Activated effector memory CD4-positive, alpha-beta T cell treated with Interleukin-2 at 50 U/mL for 16 hours (primary cell): ENCODE data around the gene TNFAIP3.

ENCODE experiments used
- DNase-seq: peaks from one replicate; pipeline ENCODE4 v3.0.0-alpha.2; 2020

Gene TNFAIP3

DNA sequence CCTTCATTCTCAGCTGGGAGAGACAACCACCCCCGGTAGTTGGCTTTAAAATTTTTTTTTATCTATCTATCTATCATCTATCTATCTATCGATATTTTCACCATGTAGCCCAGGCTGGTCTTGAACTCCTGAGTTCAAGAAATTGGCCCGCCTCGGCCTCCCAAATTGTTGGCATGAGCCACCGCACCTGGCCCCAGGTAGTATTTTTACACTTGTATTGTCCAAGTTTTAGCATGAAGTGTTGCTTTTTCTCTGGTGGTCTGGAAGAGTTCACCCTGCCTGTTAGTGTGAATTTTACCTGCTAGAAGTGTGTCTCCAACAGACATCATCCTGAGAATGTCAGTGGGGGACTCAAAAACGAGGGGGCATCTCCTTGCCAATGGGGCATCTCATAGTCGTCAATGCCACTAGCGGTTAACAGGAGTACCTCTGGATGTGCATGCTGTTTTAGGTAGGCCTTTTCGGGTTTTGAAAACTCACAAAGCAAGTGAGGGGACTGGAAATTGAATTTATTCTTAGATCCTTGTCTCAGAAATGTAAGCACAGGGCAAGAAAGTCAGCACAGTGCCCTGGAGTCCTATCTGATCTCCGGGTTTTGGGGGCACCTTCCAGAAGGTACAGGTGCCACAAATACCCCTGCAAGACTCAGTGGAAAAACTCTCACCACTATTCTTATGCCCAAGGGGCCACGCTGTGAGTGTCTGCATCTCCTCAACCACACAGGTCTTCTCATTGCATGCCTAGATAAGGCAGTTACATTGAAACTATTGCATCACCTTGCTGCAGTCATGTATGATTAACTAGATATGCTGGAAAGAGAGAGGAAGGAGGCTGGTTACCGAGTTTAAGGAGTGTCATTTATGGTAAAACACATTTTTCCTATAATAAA, 37.1 kb downstream of the TNFAIP3 start:
- DNase-seq, result no peak

DNA sequence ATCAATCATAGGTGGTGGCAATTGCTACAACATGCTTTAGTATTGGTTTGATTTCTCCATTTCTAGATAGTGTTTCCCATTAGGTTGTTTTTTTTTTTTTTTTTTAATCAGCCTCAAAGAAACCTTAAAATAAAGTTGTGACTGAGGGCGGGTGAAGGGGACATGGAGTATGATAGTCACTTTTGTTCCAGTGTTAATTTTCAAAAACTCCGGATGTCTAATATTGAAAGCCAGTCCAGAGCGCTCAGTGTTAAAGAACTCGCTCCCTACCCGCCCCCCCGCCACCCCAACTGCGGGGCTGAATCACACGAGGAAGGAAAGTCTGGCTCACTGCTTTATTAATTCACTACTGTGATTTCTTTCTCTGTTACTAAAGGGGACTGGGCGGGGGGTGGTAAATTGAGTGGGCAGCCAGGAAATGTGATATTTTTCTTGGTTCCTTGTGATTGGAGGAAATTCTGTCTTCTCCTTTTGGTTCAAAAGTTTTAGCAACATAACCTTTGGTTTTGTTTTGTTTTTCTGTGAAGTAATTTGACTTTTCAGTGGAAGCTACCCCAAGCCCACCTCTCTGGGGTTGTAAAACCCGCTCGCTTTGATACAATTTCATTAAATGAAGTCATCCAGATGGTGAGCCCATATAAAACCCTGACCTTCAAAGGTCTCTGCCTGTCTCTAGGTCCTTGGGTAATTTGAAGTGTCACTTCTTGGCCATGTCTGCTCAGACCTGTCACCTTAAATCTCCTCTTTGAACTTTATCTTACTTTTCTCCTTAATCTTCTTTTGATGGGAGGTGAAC, 38.0 kb downstream of the TNFAIP3 start:
- peak; percentile 24 for DNase-seq

DNA sequence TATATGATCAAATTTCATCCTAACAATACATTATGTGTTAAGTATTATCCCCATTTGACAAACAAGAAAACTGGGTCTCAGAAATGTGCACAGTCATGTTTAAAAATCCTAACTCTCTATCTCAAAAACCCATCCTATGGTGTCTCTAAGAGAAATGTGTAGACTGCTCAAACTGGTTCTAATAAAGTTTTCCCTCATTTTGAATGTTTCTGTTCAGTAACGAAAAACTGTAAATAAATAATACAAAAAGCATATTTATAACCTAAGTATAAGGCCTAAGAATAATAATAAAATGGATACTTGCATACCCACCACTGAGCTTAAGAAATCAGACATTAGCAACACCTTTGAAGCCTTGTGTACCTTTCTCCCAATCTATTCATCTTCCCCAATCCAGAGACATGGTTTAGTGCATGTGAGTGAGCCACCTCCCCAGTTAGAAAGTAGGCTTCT, 39.0 kb downstream of the TNFAIP3 start:
- no peak for DNase-seq

DNA sequence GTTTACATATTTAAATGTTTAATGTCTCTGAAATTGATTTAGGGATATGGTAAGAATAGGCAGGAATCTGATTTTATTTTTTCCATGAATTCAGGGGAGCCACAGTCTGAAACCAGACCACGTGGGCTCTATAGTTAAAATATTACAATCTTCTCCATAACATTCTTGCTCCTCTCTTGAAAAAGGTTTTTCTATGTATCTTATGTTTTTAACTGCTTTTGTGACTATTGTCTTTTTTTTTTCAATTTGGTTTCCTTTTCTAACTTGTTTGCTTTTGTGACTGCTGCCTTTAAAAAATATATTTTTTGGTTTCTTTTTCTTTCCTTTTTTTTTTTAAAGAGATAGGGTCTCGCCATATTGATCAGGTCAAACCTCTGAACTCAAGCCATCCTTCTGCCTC, 40.1 kb downstream of the TNFAIP3 start:
- no peak for DNase-seq

DNA sequence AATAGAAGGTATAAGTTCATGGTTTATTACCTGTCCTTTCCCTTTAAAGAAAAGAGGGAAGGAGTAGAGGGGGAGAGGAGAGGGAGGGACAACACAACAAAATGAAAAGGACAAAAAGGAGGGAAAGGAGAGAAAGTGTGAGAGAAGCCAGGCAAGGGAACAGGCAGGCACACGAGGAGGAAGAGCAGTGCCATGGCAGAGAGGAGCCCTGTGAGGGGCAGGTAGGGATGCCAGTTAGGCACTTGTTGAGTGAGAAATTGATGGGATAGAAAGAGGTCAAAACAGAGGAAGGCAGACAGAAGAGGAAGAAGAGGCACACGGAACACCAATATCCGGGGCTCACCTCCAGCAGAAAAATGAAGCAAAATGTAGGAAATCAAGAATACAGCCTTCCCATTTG, 42.5 kb downstream of the TNFAIP3 start:
- no peak for DNase-seq

DNA sequence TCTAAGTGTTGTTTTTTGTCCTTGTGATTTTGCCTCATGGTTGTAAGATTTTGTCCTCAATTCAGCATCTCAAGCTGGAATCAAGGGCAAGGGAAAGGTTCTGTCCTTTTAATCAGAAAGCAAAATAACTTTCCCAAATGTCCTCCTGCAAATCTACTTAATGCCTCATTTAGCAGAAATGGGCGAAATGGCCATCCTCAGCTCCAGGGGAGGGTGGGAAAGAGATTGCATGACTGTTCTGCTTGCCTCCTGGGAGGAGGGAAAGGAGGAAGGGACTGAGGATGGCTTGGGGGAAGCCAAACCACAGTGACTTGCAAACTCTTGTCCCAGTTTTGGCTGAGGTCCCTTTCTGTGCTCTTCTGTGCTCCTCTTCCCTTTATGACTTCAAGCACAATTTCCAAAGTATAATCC, 43.4 kb downstream of the TNFAIP3 start:
- DNase-seq, result no peak

DNA sequence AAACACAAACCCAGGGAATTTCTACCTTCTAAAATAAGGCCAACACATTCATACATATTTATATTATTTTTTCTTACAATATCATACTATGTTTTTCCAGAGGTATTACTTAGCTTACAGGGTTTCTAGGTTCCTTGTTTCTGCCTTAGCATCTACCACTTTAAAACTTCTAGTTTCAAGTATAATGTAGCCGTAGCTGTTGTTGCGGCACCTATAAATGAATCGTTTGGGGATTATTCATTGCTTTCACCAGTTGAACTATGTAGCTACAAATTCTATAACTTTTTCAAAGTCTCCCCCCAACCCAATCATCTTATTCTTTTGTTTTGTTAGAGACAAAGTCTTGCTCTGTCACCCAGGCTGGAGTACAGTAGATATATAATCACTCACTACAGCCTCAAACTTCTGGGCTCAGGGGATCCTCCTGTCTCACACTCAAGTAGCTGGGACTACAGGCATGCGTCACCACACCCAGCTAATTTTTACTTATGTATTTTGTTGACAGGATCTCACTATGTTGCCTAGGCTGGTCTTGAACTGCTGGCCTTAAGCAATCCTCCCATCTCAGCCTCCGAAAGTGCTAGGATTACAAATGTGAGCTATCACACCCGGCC, 43.9 kb downstream of the TNFAIP3 start:
- DNase-seq, result no peak

DNA sequence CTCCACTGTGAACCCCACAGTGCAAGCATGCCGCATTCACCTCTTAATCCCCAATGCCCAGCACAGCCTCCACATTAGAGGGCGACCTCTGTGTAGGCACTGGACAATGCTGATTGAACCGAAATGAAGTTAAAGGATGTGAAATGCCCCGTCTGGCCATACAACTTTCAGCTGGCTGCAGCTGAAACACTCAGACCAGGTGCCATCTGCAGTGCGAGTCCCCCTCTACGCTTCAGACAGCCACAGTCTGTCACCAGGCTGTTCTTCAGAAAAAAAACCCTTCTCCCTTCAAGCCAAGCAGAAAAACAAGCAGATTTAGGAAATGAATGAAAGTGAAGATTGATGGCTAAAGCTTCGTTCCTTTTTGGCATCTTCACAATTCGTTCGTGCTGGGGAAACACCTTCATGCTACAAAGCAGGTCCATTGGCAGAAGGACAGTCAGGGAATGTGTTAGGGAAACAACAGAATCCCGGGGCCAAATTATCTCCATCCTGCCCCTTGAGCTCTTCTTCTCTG, 44.7 kb downstream of the TNFAIP3 start:
- DNase-seq, result no peak

DNA sequence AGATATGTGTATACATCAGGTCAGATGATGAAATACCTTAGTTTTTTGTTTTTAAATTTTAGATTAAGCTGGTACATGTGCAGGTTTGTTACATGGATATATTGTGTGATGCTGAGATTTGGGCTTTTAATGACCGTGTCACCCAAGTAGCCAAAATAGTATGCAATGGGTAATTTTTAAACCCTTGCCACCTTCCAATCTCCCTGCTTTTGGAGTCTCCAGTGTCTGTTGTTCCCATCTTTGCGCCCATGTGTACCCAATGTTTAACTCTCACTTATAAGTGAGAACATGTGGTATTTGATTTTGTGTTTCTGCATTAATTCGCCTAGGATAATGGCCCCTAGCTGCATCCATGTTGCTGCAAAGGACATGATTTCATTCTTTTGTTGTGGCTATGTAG, 45.8 kb downstream of the TNFAIP3 start:
- no peak for DNase-seq

DNA sequence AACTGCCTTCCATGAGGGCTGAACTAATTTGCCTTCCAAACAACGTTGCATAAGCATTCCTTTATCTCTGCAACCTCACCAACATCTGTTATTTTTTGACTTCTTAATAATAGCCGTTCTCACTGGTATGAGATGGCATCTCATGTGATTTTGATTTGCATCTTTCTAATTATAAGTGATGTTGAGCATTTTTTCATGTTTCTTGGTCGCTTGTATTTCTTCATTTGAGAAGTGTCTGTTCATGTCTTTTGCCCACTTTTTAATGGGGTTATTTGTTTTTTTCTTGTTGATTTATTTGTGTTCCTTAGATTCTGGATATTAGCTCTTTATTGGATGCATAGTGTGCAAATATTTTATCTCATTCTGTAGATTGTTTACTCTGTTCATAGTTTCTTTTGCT, 46.4 kb downstream of the TNFAIP3 start:
- no peak for DNase-seq

DNA sequence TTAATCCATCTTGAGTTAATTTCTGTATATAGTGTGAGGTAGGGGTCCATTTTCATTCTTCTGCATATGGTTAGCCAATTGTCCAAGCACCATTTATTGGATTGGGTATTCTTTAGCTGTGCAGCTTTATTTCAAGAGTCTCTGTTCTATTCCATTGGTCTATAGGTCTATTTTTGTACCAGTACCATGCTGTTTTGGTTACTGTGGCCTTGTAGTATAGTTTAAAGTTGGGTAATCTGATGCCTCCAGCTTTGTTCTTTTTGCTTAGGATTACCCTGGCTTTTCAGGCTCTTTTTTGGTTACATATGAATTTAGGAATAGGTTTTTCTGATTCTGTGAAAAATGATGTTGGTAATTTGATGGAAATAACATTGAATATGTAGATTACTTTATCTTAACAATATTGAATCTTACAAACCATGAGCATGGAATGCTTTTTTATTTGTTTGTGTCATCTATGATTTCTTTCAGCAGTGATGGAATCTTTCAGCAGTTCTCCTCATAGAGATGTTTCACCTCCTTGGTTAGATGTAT, 47.0 kb downstream of the TNFAIP3 start:
- DNase-seq, result no peak

DNA sequence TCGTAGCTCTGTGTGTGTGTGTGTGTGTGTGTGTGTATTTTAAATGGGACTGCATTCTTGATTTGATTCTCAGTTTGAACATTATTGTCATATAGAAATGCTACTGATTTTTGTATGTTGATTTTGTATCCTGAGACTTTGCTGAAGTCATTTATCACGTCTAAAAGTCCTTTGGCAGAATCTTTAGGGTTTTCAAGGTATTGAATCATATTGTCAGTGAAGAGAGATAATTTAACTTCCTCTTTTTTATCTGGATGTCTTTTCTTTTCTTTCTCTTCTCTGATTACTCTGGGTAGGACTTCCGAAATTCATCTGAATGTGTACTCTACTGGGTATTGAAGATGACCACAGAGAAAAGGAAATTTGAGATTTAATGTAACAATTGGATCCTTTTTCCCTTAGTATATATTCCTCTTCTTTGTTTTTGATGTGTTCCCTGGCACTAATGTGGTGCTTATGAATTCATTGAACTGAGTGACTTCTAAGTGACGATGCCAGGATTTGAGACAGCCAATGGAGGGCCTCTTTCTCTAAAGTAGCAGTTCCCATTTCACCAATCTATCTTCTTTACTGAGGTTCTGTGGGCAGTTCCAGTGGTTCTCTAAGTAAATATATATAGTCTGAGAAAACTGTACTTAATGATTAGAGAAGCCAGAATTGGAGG, 47.6 kb downstream of the TNFAIP3 start:
- no peak for DNase-seq

DNA sequence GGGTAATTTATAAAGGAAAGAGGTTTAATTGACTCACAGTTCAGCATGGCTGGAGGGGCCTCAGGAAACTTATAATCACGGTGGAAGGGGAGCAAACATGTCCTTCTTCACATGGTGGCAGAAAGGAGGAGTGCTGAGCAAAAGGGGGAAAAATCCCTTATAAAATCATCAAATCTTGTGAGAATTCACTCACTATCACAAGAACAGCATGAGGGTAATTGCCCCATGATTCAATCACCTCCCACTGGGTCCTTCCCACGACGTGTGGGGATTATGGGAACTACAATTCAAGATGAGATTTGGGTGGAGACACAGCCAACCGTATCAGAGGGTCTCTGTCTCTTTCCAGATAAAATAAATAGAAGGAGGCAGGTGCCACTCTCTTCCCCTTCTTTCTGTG, 48.7 kb downstream of the TNFAIP3 start:
- no peak for DNase-seq

DNA sequence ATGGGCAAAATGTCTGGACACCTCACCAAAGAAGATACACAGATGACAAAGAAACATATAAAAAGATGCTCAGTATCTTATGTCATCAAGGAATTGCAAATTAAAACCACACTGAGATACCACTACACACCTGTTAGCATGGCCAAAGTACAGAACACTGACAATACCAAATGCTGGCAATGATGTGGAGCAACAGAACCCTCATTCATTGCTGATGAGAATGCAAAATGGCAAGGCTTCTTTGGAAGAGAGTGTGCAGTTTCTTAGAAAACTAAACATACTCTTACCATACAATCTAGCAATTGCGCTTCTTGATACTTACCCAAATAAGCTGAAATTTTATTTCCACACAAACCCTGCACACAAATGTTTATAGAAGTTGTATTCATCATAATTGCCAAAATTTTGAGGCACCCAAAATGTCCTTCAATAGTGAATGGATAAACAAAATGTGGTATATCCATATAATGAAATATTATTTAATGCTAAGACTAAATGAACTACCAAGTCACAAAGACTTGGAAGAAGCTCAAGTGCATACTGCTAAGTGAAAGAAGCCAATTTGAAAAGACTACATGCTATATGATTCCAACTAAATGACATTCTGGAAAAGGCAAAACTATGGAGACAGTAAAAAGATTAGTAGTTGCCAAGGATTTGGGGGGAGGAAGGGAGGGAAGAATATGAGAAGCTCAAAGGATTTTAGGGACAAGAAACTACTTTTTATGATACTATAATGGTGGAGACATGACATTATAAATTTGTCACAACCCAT, 50.7 kb downstream of the TNFAIP3 start:
- DNase-seq, result no peak

DNA sequence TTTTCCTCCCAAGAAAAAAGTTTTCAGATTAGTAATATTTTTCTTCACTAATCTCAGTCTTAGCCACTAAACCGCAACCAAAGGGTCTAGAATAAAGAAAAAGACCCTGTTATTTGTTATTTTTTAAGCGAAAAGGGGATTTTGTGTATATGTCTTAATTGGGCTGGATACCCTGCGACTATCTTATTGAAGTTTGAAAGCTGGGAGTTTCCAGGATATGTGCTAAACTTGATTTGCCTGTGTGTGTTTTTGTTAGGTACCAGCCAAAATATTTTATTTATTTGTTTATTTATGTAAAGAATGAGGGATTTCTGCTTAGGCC, 52.4 kb downstream of the TNFAIP3 start:
- no peak for DNase-seq

DNA sequence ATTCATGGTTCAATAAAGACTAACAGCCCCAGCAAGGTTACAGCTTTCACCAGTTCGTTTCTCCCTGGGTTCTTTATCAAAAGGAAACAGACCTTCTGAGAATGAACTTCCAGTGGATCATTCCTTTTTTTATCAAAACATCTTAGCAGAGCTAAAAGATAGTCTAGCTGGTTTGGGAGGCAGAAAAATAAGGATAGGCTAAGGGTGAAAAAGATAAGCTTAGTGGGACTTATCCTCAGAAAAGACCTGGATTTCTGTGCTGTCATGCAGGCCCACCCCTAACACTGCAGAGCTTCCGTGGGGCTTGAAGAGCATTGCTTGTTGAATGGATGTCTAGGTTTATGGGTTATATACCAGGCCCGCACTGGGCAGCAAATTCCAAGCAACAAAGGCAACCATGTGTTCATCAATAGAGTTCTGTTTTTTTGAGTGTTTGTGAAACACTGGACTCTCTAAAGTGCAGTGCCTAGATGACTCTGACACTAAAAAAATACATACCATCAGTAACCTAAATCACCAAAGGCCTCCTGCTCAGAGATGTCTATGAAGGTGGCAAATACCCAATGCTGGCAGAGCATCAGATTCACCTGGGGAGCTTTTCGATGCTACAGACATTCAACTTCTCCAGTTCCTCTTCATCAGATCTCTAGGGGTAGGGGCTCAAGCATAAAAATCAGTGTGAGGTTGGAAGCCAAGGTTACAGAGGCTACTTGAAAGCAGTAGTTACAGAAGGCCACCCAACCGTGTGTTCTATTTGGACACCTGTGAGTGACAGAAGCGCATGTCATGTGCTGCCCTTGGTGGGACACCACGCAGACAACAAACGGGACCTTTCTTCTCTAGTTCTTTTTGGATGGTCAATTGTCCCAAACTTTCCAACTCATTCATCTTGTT, 53.0 kb downstream of the TNFAIP3 start:
- no peak for DNase-seq

DNA sequence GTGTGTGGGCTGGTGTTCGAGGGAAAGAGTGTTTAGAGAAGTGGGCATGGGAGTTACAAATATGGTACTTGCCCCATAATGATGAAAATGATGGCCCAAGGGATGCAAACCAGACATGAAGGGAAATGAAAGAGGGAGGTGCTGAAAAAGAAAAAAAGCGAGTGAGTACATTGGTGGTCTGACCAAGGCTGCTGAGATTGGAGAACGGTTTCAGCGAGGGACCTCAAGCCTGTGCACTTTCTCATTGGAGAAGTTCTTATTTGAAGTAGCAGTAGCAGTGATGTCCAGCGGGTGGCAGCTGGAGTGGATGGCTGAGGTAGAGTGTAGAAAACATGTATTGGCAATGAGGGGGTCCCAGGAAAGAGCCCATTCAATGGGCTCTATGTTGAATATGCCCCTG, 54.8 kb downstream of the TNFAIP3 start:
- DNase-seq, result no peak

DNA sequence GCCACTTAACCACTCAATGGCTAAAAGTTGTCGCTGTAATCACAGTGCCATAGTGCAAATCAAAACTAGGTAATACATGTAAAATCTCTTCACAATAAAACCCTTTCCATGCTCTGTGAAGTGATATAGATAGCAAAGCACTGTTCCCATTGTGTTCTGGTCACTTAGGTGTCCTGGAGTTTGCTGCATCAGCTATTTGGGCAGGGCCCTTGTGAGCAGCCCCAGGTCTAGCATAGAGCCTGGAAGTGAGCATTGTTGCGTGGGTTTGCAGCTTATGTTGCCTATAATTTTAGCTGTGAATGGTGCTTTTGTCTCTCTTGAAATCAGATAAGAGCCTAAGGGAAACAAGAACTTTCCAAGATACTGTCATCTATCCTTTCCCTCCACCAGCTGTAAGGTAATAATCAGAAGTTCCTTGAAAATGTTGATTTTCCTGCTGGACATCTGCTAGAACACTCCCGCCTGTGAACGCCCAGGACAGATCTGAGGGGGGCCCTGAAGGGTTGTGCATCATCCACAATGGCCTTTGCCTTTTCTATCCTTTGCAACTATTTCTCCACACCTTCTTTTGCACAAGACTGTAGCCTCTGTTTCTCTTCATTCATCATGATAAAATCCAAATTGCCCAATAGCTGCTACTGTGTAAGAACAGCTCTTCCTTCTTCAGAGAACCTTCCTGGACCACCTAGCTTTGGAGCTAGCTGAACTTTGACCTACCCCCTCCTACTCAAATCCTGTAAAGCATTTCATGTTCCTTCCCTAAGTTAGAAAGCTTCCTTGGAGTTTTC, 57.0 kb downstream of the TNFAIP3 start:
- DNase-seq, result no peak

DNA sequence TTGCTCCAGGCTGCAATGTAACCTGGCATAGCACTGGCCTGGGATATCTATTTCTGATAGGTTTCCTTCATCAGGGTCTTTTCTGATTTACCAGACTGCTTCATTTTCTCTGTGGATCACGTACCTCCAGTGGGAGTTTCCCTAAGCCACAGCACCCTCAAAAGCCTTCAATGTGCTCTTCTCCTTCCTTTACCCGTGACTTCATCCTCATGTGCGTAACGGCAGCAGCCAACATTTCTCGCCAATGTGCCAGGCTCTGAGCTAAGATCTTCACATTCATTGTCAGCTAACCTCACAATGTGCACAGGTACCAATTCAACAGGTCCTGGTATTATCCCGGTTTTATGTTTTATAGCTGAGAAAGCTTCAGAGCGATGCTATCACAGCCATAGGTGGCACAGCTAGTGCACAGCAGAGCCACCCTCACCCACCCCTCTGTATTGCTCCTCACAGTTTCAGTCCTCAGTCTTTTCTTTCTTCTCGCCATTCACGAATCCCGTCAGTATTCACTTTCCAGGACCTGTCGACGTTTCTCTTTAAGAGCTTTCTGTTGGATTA, 58.2 kb downstream of the TNFAIP3 start:
- DNase-seq, result no peak
